ENCODE results near the gene SHMT2.
A peak's percentile ranks its signal among the peaks of the same experiment; 100 is the strongest.

Gene SHMT2

GRCh38 chr12:57229634-57230380 lies at the start of gene SHMT2:
Gene SHMT2, plus strand, starts transcription at chr12:57229711. Its CDS starts 68 bp downstream, at chr12:57229779.
- peak; percentile 95 for DNase-seq

DNA sequence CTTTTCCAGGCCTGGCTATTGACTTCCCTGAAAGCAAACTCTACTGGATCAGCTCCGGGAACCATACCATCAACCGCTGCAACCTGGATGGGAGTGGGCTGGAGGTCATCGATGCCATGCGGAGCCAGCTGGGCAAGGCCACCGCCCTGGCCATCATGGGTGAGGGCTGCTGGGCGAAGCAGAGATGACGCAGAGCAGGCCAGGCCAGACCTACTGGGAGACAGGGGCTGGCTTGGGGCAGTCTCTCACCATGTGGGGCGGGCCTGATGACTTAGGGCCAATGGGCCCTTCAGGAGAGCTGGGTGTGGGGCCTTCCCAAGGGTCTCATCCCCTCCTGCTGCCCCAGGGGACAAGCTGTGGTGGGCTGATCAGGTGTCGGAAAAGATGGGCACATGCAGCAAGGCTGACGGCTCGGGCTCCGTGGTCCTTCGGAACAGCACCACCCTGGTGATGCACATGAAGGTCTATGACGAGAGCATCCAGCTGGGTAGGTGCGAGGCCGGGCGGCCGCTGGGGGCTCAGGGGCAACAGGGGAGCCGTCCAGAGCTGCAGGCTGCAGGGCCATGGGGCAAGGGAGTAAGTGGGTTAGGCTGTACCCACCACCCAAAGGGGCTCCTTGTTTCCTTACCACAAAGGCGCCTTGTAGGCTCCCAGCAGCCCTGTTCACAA lies 49.1 kb upstream of the SHMT2 start:
- DNase-seq: no peak

- no peak for DNase-seq
These were observed 48.4 kb upstream of the SHMT2 start for GRCh38 chr12:57181072-57181471.

GRCh38 chr12:57181561-57182155 lies 47.9 kb upstream of the SHMT2 start:
- DNase-seq: no peak

- DNase-seq: peak; percentile 72 to 81
These were observed 46.5 kb upstream of the SHMT2 start for GRCh38 chr12:57182918-57183575.

GRCh38 chr12:57183939-57184725 lies 45.4 kb upstream of the SHMT2 start:
- DNase-seq: no peak

- DNase-seq: no peak
These were observed 44.1 kb upstream of the SHMT2 start for GRCh38 chr12:57185403-57185802.

DNA sequence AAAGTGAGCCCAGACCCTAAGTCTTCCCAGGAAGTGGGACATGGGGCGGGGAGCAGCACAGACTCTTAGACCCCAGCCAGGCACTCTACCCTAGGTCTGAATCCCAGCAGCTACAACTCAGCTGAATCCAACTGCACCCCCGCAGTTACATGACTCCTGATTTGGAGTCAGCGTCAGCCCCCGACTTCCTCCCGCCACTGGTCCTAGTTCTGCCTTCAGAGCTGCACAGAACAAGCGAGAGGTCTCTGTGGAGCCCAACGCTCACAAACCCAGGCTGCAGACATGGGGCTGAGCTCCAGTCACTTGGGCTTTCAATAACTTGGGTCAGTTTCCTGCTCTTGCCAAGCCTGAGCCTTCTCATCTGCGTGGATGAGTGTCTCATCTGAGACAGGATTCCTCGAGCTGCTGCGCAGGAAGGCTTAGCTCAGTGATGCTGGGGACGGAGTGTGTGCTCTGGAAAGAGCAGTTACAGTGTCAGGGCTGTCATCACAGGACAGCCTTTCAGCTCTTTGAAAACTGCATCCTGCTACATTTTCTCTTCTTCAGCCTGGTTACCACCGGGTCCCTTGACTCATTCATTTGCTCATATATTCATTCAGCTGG lies 43.5 kb upstream of the SHMT2 start:
- no peak for DNase-seq

GRCh38 chr12:57187222-57188089 lies 42.1 kb upstream of the SHMT2 start:
- no peak for DNase-seq

DNA sequence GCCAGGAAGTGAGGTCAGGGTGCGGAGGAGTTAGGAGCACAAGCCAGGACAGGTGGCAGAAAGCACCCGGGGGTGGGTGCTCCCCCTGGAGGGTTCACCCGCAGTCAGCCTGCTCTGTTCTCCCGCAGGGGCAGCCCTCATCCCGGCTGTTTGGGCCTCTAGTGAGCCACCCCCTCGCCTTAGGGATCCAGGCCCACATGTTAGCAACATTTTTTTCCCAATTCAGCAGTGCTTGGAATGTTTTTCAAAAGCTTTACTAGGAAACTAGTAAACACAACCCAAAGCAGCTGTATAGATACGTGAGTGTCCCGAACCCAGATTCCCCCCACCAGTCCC lies 41.5 kb upstream of the SHMT2 start:
- no peak for DNase-seq

DNA sequence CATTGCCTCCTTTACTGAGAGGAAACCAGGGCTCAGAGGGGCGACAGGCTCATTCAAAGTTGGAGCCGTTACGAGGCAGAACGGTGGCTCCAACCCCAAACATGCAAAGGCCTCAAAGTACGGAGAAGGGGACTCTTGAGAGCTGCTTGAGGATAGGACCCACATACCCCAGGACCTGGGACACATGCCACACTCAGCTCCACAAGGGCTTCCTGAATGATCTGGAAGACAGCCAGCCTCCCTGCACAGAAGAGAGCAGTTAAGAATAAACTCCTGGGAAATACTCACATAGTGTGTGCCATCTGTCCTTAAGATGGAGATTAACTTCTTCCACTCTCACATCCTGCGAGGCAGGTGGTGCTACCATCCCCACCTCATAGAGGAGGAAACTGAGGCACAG lies 39.5 kb upstream of the SHMT2 start:
- DNase-seq: no peak

GRCh38 chr12:57190821-57191220 lies 38.7 kb upstream of the SHMT2 start:
- no peak for DNase-seq

DNA sequence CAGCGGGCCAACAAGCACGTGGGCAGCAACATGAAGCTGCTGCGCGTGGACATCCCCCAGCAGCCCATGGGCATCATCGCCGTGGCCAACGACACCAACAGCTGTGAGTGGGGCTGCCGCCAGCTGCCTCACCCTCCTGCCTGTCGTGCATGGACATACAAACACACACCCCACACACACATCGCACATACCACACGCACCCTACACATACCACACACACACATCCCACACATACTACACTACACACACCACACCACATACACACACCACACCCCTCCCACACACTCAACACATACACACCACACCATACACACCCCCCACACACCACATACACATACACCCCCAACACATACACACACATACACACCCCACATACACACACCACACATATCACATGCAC lies 38.1 kb upstream of the SHMT2 start:
- DNase-seq: no peak

DNA sequence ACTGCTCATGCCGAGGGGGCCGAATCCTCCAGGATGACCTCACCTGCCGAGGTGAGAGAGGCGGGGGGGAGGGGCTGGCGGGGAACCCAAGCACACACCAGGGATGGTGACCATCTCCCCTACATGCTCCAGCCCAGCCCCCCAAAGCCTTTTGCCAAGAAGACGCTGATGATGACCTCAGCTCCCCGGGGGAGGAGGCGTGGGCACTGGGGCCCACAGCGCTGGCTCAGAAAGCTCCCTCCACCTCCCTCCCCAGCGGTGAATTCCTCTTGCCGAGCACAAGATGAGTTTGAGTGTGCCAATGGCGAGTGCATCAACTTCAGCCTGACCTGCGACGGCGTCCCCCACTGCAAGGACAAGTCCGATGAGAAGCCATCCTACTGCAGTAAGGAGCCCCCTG lies 36.6 kb upstream of the SHMT2 start:
- no peak for DNase-seq

- DNase-seq: no peak
These were observed 35.7 kb upstream of the SHMT2 start for GRCh38 chr12:57193706-57194245.

GRCh38 chr12:57194253-57194652 lies 35.3 kb upstream of the SHMT2 start:
- DNase-seq: no peak

- no peak for DNase-seq
These were observed 34.3 kb upstream of the SHMT2 start for GRCh38 chr12:57195186-57195585.

DNA sequence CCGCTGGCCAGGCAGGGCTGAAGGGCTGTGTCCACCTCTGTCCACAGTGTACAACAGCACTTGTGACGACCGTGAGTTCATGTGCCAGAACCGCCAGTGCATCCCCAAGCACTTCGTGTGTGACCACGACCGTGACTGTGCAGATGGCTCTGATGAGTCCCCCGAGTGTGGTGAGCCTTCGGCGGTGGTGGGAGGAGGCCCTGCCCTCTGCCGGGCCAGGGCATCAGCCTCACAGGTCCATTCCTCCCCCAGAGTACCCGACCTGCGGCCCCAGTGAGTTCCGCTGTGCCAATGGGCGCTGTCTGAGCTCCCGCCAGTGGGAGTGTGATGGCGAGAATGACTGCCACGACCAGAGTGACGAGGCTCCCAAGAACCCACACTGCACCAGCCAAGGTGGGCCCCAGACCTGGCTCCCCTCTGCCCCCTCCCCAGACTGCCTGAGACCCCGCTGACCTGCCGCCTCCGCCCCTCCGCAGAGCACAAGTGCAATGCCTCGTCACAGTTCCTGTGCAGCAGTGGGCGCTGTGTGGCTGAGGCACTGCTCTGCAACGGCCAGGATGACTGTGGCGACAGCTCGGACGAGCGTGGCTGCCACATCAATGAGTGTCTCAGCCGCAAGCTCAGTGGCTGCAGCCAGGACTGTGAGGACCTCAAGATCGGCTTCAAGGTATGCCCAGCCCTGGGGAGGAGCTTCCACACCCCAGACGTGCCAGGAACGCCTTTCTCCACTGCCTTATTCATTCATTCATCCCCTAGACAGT lies 33.7 kb upstream of the SHMT2 start:
- no peak for DNase-seq

DNA sequence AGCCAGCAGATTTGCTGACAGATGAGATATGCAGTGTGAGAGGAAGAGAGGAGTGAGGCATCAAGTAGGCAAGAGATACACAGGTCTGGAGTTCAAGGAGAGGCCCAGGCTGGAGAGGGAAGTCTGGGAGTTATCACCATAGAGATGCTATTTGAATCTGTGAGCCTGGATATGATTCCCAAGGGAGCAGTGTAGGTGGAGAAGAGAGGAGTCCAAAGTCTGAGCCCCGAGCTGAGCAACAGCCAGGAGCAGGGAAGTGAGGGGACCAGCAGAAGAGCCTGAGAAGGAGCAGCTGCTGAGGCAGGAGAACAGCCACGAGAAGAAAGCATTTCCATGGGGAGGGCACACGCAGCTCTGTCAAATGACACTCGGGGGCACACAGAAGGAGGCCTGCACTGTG lies 33.1 kb upstream of the SHMT2 start:
- DNase-seq: no peak

DNA sequence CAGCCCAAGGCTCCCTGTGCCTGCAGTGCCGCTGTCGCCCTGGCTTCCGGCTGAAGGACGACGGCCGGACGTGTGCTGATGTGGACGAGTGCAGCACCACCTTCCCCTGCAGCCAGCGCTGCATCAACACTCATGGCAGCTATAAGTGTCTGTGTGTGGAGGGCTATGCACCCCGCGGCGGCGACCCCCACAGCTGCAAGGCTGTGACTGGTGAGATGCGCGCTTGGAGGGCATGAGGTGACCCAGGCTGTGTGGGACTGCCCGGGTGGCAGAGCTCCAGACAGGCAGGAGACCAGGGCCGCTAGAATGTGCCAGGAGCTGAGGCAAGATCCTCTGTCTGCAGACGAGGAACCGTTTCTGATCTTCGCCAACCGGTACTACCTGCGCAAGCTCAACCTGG lies 32.6 kb upstream of the SHMT2 start:
- no peak for DNase-seq
